GDM1 (cell line): ENCODE results near the gene CHST9.
"Not testable (repeated sequence)": the region's sequence is repeated elsewhere in the genome, so short reads cannot be mapped to it uniquely, and the experiment has no call there.

Source experiments
- DNase-seq: peaks from one replicate; lab custom pipeline; 2025; lab: John Stamatoyannopoulos, UW

CHST9 gene

DNA sequence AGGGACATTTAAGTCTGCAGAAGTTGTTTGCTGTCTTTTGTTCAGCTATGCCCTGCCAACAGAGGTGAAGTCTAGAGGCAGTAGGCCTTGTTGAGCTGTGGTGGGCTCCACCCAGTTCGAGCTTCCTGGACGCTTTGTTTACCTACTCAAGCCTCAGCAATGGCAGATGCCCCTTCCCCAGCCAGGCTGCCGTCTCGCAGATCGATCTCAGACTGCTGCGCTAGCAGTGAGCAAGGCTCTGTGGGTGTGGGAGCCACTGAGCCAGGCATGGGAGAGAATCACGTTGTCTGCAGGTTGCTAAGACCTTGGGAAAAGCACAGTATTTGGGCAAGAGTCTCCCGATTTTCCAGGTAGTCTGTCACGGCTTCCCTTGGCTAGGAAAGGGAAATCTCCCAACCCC is 91.8 kb downstream of the CHST9 start:
- DNase-seq: not testable (repeated sequence)

DNA sequence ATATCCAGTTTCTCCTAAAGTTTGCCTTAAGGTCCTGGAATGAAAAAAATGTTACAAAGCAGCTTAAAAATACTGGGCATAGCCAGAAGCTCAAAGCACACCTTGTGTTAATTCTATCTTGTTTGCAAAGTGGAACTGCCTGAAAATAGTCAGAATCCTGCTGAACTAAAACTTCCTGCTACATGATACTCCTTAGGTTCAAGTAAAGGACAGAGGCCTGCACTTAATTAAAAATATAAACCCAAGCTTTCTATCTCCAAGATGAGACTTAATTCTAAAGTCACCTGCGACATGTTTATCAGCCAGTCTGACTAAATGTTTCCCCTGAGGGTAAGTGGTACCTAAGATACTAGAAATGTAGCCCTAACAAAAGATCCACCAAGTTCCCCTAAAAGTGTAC is 103.4 kb downstream of the CHST9 start:
- DNase-seq: no peak

DNA sequence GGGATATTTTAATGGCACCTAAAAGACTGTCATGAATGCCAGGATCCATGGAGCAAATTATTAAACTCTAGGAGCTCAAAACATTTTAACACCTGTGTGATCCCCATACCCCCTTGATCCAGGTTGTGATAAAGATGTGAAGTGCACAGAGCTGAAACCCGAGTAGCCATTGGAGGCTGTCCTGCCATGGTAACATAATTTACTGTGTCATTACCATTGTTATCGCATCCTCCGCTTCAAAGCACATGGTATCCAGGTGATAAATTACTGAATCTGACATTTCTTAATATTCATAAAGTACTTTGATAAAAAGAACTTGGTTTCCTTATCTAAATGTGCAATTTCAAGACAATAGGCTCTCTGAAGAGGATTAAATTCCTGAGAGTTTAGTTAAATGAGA is 109.3 kb downstream of the CHST9 start:
- DNase-seq: no peak

DNA sequence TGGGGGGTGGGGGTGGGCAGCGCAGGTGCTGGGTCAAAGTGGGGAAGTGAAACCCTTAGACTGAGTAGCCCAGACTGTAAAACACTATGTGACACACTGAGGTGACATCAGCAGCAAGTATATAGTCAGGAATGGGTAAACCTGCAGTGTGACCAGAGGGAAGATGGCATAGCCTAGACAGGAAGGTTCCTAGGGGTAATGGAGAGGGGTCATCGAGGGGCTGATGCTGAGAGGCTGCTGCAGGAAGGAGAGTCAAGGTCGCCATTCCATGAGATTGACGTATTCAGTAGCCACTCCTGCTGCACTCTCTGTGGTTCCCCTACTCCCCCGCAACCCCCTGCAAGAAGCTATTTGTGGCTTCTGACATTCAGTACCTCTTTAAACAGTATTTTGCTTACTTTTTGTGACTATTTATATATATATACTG is 111.7 kb downstream of the CHST9 start:
- DNase-seq: no peak

DNA sequence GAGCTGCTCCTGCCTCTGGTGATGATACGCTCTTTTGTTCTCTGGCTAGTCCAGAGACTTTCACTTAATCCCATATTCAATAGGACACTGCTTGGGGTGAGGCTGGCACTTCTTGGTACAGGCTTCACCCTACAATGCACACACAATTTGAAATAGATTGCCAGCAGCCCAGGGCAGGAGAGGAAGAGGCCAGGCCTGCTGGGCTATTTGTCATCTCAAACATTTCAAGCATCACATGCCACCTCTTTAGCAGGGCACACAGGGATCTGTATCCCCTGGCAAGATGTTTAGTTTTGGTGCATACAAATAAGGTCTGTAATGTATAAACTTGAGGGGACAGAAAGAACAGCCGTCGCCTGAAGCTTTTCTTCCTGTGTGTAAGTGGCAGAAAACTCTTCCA is 120.4 kb downstream of the CHST9 start:
- no peak for DNase-seq

DNA sequence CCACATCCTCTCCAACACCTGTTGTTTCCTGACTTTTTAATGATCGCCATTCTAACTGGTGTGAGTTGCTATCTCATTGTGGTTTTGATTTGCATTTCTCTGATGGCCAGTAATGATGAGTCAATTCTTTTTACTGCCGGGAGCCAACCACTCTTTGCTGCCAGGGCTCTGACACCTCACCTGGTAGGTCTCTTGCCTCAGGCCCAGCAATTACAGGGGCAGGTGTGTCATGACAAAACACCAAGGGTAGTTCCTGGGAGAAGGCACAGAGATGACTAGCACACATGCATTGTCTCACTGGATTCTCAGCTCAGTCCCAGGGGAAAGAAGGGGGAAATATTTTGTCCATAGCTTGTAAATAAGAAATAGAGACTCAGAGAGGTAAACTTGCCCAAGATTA is 122.3 kb downstream of the CHST9 start:
- no peak for DNase-seq

- no peak for DNase-seq
Observed at GRCh38 chr18:27061488-27062095, 123.5 kb downstream of the CHST9 start.

GRCh38 chr18:27057519-27058234 is 127.4 kb downstream of the CHST9 start:
- no peak for DNase-seq

DNA sequence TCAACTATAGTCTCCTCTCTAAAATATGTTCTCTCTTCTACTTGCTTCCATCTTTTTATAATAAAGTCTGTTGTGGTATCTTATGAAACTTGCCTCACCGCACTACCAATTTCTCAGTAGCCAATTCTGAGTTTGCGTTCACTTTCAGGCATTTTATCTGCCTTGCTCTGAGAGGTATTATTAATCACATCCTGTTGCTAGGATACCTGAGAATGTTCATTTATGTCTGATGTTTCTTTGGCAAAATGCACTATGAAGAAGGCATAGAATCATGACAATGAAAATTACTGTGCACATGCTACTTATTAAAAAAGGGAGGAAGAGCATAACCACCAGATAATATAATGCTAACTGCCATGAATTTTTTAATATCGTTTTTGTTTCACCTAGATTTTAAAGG is 130.2 kb downstream of the CHST9 start:
- no peak for DNase-seq

DNA sequence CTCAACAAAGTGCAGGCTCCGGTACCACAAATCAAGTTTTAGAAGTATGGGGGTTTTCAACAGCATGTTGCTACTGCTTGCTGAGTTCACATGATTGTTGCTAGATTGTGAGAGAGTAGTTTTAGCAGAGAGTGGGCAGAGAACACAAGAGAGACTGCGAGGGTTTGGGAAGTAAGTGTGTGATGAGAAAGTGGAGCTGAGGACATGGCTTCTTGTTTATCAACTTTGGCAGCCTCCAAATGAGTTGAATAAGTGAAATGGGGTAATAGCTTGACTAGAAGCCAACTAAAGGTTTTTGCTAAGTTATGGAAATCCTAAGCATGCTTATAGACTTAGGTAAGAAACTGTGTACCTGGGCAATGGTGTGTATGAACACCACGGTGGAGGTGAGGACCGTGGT is 135.1 kb downstream of the CHST9 start:
- no peak for DNase-seq

DNA sequence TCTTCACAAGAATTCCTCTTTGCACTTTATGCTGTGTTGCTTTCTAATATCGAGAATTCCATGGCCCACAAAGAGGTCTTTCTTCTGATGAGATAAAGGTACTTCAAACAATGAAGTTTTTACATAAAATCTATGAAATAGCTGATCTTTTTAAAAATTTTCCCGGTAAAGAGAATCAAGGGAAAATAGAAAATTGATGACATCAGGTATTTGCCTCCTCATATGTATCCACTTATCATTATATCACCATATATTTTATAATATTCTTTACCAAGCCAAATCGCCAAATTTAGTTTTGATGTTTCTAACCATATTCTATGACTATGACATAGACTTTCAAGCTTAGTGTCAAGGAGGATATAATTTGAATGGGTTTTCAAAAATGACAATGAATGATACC is 139.8 kb downstream of the CHST9 start:
- DNase-seq: no peak

DNA sequence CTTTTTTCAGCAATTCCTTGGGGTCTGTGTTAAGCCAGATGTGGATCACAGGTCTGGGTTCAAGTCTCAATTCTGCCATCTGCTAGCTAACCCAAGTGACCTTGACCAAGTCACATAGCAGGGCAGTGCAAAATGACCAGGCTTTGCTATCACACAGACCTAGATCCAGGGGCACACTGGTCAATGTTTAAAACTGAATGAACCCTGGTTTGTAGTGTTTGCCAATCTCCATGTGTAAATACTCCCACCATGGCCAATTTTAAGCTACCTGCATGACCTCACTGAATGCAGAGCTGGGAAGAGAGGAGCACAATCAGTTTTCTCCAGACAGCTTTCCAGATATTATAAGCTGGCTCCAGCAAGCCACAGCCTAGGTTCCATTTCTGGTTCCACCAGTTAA is 142.9 kb downstream of the CHST9 start:
- no peak for DNase-seq

DNA sequence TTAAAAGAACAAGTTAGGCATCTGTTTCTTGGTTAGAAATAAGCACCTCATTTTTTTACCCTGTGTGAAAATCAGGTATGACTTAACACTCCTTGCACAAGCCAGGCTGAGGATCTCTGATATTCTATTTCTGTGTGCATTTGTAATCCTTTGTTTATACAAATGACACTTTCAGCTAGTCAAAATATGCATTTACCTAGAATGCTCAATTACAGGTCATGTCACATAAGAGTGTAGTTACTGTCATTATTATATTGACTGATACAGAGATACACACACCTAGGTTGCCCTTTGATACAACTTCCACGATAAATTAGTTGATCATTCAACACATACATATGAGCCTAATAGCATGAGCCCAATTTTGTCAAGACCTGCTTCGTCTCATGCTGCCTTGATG is 144.3 kb downstream of the CHST9 start:
- DNase-seq: no peak

DNA sequence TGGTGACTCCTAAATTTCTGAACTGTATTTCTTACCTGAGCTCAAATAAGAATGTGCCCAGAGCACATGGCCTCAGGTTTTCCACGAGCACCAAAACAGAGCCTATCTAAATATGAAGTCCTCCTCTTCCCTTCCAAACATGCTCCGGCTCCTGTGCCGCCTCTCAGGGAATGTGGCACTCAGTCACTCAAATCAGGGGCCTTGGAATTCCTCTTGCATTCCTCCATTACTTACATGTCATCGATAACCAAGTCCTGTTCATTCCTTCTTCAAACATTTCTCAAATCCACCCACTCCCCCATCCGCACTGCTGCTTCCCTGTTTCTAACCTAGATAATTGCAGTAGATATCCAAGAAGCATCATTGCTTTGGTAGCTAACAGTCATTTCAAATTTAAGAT is 151.4 kb downstream of the CHST9 start:
- no peak for DNase-seq

DNA sequence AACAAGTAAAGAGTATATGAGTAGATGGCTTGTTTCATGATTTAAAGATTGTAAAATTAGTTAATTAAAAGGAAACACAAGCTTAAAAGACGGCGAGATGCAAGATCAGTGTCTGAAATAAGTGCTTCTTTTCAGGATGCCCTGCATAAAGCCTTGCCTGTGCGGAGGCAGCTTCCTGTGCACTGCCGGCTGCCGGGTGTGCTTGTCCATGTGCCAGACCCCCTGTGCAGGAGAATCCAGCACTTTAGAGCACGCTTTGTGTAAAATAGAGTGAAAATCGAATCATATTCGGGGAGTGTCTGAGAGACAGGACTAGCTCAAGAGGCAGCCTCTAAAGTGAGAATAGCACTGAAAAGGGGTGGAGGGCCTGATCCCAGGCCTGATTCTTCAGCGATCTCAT is 154.7 kb downstream of the CHST9 start:
- DNase-seq: no peak

DNA sequence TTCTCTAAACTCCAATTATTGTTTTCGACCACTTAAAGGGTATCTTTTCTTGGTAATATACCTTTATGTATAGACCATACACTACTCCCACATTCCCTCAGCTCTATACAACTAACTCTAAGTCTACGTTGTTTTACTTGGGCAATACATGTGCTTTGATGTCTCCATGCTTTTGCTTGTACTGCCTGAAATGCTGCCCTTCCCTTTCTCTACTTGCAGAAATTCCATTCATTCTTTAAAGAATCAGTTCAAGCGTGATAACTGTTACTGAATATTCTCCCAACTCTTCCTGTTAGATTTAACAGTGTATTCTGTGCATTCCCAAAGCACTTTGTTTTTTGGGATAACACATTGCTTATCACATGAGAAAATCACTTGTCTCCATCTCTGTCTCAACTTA is 162.6 kb downstream of the CHST9 start:
- no peak for DNase-seq

GRCh38 chr18:27017901-27018500 is 167.1 kb downstream of the CHST9 start:
- no peak for DNase-seq

GRCh38 chr18:27014841-27015240 is 170.3 kb downstream of the CHST9 start:
- DNase-seq: no peak

- no peak for DNase-seq
Observed at GRCh38 chr18:27010784-27011183, 174.3 kb downstream of the CHST9 start.

GRCh38 chr18:27009293-27009692 is 175.8 kb downstream of the CHST9 start:
- DNase-seq: no peak

GRCh38 chr18:27008575-27008974 is 176.5 kb downstream of the CHST9 start:
- no peak for DNase-seq

- DNase-seq: no peak
Observed at GRCh38 chr18:27007880-27008279, 177.2 kb downstream of the CHST9 start.

DNA sequence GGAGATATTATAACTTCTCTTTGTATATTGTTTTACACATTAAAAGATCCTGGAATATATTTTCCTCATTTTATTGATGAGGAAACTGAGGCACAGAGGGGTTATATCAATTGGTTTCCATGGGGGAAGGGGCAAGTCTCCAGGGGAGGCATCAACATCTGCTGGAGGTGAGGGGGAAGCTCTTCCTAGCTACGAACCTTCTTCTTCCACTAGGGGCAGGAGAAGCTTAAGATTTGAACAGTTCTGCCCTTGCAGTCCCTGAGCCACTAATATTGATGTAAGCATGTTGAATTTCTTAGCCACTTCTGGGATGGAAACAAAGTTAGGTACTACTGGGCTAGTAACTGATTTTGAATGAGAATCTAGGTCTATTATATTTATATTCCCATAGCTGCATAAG is 179.5 kb downstream of the CHST9 start:
- no peak for DNase-seq
